ENCODE results near the gene PTPRN2. TPM values are rescaled to one million over a fixed set of nuclear protein-coding genes. Genes with fewer than 3 reads are reported as not detected.

PTPRN2 gene
- total and polyA plus RNA-seq, 2 of the 8 experiments (the other 6 are each of a cell fraction or from before 2014, with no cell fraction given), result 2.6 to 4.5 TPM

DNA sequence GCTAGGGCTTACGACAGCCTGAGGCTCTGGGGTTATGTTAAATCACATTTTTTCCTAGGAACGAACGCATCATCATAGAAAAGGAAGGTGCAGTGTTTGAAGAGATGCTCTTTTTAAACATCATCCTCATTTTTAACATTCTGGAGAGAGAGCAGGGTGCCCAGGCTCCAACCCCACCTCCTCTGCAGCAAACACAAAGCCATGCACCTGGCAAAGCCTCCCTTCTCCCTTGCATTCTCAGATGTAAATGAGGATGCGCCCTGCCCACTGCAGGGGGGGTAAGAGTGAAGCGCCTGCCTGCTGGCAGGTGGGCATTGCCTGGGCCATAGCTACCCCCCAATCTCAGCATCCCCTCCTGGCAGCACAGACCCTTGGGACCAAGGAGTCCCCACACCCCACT lies 92.4 kb downstream of the PTPRN2 start:
- H3K36me3 ChIP-seq (ENCODE audit: control insufficient read depth in 2 of 4, insufficient read depth in 4 of 4, low read length in 3 of 4), result no peaks in the 10 kb centered on the region
- peak overlapping the region; percentile 41 for H4K5ac ChIP-seq (ENCODE audit: insufficient read length, low read depth, low read length)
- H4K8ac ChIP-seq (ENCODE audit: extremely low read depth, insufficient read depth, low read length), result no peak overlapping the region
- H2BK5ac ChIP-seq (ENCODE audit: low read depth, low read length), result 0 out of 2 replicates have a peak overlapping the region, but pooled peaks have one; percentile 75
- no peak overlapping the region; the same call in 1 of the 2 replicates for H2BK12ac ChIP-seq (ENCODE audit: low read depth, low read length)
- H4K20me1 ChIP-seq (replicated peaks in 1 of 2; ENCODE audit: control insufficient read depth in 1 of 2, insufficient read depth in 2 of 2, low read length in 2 of 2), result no peaks in the 10 kb centered on the region
- H3K14ac ChIP-seq (ENCODE audit: insufficient read length), result no peak overlapping the region
- no peaks in the 10 kb centered on the region for H3K79me2 ChIP-seq (ENCODE audit: control insufficient read depth in 1 of 2, insufficient read depth in 2 of 2, low read length in 2 of 2)
- H3K9ac ChIP-seq (replicated peaks in 1 of 4; ENCODE audit: extremely low read depth in 1 of 4, low read depth in 3 of 4, low read length in 3 of 4), result no peak overlapping the region
- peak overlapping the region; percentile 72; the same call in 1 of the 2 replicates for H3K18ac ChIP-seq (ENCODE audit: extremely low read depth, low read length)
- H2BK120ac ChIP-seq (replicated peaks; ENCODE audit: low read depth, low read length), result no peak overlapping the region
- H3K56ac ChIP-seq (replicated peaks; ENCODE audit: insufficient read length, low read depth, low read length), result no peak overlapping the region
- H3K27ac ChIP-seq (ENCODE audit: low read depth, low read length), result no peak overlapping the region
- H2BK15ac ChIP-seq (ENCODE audit: low read length), result no peak overlapping the region
- H4K91ac ChIP-seq (replicated peaks; ENCODE audit: insufficient read length, low read length), result no peak overlapping the region
- H2AK5ac ChIP-seq (ENCODE audit: low read depth, low read length), result no peak overlapping the region
- H3K4me3 ChIP-seq (ENCODE audit: extremely low read depth in 1 of 4, insufficient read depth in 2 of 4, low read depth in 3 of 4, low read length in 4 of 4), result peak overlapping the region in 1 of 4 experiments; percentile 49; a peak in 3 of 8 replicates
- no peaks in the 10 kb centered on the region for H3K27me3 ChIP-seq (replicated peaks in 1 of 4; ENCODE audit: control insufficient read depth in 3 of 4, extremely low read depth in 1 of 4, insufficient read depth in 3 of 4, low read length in 3 of 4)
- no peaks in the 10 kb centered on the region for H3K9me3 ChIP-seq (ENCODE audit: insufficient read depth in 2 of 2, low read depth in 1 of 2, low read length in 1 of 2)
- POLR2A ChIA-PET (ENCODE audit: partially characterized antibody), result interaction anchor here (0.9 to 1.7 kb wide), 3 partner anchors 16 to 29 kb away, joined by 3 to 4 read pairs (median 3); no protein-coding TSS in a partner anchor
- H3K79me1 ChIP-seq (ENCODE audit: low read depth, low read length), result 0 out of 2 replicates have a peak, but pooled peaks cover 2% of the 10 kb centered on the region
- peaks cover 6 to 23% (median 17%) of the 10 kb centered on the region in 4 experiments for H3K4me1 ChIP-seq (replicated peaks in 1 of 4; ENCODE audit: control insufficient read depth in 3 of 4, insufficient read depth in 4 of 4, low read length in 3 of 4)
- 24% methylated on average over 5 of the region's 5 CpGs; no CpG with 5 or more reads in 1 of the 2 experiments for WGBS, 2 experiments (ENCODE audit: extremely low coverage in 1 of 2, insufficient coverage in 1 of 2, insufficient read length in 1 of 2, insufficient replicate concordance in 2 of 2, low coverage in 1 of 2, low lambda C conversion rate in 2 of 2, missing lambda C conversion rate in 1 of 2)
- CTCF ChIA-PET (ENCODE audit: partially characterized antibody), result interaction anchor here (0.8 to 1.6 kb wide), 7 partner anchors 9 to 99 kb away, joined by 3 to 6 read pairs (median 3); no protein-coding TSS in a partner anchor
- H2AFZ ChIP-seq (ENCODE audit: low read length), result no peak overlapping the region
- DNase-seq (ENCODE audit: low read depth in 1 of 2, low spot score in 2 of 2) (no peak), FAIRE-seq (no peak)
- peak overlapping the region; percentile 53 to 70 for H3K4me2 ChIP-seq (ENCODE audit: insufficient read depth in 1 of 2, low read depth in 2 of 2, low read length in 2 of 2)
- peaks cover 3% of the 10 kb centered on the region; the same call in 1 of the 2 replicates for H3K23me2 ChIP-seq (ENCODE audit: low read depth, low read length)
- no peak overlapping the region for H3K4ac ChIP-seq (replicated peaks; ENCODE audit: insufficient read length, low read depth, low read length)
- H3K23ac ChIP-seq (ENCODE audit: insufficient read length), result no peak overlapping the region
- no peak overlapping the region for H2BK20ac ChIP-seq (ENCODE audit: low read length)

All from H1 (cell line).